AML-193 (cell line): ENCODE data around the gene RNF7.
"Not testable (repeated sequence)": the region's sequence is repeated elsewhere in the genome, so short reads cannot be mapped to it uniquely, and the experiment has no call there.

Source experiments
- DNase-seq, 2 experiments: peaks; one replicate each; lab custom pipeline; 2025; lab: John Stamatoyannopoulos, UW

The RNF7 gene

DNA sequence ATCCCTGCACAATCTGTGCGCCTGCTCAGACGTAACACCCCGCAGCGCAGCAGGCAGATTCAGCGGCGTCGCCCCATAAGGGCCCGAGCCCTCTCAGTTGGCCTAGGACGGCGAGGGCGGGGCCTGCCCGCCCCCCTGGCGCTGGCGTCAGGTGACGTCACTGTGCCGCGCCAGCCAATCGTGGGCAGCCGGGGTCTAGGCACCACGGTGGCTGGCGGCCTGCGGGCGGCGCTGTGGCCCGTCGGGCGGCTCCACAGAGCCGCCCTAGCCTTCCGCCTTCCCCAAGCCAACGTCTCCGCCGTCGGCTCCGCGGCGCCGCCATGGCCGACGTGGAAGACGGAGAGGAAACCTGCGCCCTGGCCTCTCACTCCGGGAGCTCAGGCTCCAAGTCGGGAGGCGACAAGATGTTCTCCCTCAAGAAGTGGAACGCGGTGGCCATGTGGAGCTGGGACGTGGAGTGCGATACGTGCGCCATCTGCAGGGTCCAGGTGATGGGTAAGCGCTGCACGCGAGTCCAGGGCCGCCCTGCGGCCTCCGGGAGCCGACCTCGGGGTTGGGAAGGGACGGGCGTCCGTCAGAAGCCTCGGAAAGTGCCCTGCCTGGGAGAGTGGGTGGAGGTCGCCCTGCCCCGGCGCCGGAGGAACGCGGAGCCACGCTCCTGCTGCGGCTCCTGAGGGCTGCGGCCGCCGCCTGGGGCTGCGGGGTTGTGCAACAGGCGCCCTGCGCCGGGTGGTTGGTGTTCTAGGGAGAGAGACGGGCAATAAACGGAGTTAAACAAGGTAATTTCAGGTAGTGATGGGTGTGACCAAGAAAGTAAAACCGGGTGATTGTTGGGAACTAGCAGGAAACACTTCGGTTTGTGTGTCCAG is at the start of gene RNF7:
Gene RNF7 (plus strand): TSS at position 277 of the 869 bp plus-strand sequence. CDS start 44 bp downstream, at position 321.
- peak; percentile 96 to 97 for DNase-seq

DNA sequence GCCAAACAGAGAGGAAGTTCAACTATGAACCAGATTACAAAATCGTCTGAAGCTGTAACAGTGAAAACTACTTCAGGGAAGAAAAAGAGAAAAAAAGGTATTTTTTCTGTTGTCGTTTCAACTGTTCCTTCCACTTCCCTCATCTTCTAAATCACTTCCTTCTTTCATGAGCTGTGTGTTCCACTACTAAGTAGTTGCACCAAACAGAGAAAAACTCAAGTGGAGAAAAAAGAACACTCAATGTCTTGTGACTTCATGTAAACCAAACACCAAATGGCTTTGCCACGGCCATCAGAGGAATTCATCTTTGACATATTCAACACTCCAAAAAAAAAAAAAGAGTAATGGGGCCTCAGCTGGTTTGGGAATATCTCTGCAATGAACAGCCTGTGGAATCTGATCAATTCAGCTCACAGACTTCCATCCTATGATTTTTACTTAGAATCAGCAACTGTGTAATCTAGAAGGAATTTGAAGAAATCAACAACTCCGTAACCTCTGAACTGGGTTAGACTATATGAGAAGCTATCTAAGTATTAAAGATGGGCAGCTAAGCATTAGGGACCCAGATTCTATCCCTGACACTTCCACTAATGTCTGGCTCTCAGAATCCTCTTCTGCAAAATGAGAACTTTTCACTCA is 47.5 kb upstream of the RNF7 start:
- peak; percentile 94 to 98 for DNase-seq

DNA sequence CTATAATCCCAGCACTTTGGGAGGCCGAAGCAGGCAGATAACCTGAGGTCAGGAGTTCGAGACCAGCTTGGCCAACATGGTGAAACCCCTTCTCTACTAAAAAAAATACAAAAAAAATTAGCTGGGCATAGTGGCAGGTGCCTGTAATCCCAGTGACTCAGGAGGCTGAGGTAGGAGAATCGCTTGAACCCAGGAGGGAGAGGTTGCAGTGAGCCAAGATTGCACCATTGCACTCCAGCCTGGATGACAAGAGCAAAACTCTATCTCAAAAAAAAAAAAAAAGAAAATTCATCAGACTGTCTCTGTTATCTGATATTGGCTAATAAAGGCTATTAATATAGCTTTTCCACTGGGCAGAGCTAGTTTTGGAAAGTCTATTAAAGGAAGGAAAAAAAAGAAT is 46.6 kb upstream of the RNF7 start:
- not testable (repeated sequence) for DNase-seq

DNA sequence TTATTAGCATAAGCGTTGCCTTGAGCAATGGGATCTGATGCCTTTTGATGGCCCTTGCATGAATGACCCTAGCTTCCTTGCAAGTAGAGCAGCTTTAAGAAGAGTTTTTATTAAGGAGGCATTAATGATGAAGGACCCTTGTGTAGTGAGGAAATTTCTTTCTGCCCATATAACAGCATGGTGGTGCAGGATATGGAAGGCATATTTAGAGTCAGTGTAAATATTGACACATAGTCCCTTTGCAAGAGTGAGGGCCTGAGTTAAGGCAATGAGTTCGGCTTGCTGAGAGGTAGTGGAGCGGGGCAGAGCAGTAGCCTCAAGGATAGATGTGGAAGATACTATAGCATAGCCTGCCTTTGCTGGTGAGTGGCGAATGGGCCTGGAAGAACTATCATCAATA is 45.1 kb upstream of the RNF7 start:
- not testable (repeated sequence) for DNase-seq

DNA sequence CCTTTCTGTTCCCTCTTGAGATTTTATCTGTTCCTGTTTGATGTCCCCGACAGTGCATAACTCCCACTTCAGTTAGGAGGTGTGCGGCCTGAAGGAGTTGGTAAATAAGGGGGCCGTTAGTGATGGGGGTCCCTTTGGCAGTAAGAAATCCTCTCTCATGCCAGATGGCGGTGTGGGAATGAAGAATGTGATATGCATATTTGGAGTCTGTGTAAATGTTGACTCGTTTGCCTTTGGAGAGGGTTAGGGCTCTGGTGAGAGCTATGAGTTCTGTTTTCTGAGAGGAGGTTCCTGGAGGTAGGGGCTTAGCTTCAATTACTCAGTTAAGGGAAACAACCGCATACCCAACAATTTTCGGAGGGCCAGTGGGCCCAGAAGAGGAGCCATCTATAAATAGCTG is 38.8 kb upstream of the RNF7 start:
- no peak for DNase-seq

DNA sequence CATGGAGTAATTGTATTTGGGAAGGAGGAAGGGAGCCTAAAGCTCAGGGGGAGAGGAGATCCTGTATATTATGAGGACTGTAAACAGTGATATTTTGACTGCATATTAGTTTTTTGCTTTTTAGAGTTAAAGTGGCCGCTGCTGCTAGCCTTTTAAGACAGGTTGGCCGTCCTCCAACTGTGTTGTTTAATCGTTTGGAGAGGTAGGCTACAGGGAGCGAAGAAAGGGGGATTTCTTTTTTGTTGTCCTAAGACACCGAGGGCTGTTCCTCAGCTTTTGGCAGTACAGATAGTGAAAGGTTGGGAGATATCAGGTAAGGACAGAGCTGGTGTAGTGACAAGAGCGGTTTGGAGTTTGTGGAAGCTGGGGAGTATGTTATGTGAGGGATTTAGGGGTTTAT is 38.2 kb upstream of the RNF7 start:
- no peak for DNase-seq

DNA sequence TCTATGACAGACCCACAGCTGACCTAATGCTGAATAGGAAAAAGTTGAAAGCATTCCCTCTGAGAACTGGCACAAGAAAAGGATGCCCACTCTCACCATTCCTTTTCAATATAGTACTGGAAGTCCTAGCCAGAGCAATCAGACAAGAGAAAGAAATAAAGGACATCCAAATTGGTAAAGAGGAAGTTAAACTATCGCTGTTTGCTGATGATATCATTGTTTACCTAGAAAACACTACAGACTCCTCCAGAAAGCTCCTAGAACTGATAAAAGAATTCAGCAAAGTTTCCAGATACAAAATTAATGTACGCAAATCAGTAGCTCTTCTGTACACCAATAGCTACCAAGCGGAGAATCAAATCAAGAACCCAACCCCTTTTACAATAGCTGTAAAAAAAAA is 34.7 kb upstream of the RNF7 start:
- DNase-seq: not testable (repeated sequence)

DNA sequence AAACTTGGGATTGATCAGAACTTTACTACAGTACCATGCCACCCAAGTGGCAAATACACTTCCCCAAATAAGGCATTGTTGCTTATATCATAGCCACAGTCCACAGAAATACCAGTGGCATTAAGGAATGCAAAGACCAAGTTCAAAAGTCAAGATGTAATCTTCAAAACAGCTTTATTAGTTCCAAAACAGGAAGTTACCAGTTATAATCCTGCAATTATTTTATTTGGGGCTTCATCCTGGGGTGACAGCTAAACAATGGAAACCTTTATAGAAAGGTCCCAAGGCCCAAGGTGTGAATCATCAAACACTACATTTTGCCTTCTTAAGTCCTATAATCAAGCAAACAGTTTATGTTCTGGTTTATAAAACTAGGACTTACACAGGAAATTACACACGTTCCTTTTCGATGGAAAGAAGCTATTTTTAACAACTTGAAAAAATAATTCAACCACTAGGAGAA is 30.3 kb upstream of the RNF7 start:
- no peak for DNase-seq

DNA sequence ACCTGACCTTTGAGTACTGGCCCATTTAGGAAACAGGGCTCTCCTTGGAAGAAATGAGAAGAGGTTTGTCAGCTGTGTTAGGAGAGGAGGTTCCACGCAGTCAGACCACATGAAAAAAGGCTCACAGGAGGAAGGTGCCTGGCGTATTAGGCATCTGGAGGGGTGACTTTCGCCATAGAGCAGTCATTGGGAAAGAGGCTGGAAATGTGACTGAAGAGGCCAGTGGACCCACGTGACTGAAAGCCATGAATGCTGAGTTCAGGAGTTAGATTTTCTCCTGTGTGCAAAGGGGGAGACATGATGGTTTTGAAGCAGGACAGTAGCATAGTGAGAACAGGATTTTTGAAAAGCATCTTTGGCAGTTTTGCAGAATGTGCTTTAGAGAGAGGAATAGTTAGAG is 29.7 kb upstream of the RNF7 start:
- DNase-seq: peak in 1 of 2 experiments; percentile 18

DNA sequence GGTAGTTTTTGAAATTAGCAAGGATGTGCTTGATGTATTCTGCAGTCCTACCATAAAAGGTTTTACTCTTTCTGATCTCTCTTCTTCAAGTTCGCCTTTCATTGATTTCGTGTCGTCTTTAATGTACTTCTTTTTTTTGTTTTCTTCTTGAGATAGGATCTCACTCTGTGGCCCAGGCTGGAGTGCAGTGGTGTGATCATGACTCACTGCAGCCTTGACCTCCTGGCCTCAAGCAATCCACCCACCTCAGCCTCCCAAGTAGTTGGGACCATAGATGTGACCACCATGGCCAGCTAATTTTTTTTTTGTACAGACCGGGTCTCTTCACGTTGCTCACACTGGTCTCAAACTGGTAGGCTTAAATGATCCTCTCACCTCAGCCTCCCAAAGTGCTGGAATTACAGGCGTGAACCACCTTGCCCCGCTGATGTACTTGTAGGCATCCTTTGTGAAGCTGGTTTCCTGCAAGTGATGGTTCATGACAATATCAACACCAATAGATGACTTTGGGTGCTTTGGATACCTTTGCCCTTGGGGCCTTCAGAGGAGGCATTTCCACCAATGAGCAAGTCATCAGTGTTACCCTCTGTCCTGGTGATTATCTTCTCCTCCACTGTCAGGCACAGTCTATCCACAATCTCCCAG is 28.9 kb upstream of the RNF7 start:
- DNase-seq: no peak

DNA sequence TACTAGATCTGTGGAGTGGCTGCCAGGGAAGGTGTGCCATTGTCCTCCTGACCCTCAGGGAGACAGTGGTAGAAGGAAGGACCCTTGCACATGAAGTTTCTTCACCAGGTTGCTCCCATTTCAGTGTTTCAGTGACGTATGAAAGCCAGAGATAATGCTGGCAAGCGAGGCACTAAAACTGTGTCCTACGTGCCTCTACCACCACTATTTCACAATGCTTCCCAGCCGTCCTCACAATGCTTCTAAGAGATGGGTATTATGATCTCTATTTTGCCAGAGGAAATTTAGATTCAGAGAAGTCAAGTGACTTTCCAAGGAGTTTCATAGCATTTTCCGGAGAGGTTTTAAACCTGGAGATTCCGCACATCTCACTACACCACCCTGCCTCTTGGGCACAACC is 28.0 kb upstream of the RNF7 start:
- no peak for DNase-seq

DNA sequence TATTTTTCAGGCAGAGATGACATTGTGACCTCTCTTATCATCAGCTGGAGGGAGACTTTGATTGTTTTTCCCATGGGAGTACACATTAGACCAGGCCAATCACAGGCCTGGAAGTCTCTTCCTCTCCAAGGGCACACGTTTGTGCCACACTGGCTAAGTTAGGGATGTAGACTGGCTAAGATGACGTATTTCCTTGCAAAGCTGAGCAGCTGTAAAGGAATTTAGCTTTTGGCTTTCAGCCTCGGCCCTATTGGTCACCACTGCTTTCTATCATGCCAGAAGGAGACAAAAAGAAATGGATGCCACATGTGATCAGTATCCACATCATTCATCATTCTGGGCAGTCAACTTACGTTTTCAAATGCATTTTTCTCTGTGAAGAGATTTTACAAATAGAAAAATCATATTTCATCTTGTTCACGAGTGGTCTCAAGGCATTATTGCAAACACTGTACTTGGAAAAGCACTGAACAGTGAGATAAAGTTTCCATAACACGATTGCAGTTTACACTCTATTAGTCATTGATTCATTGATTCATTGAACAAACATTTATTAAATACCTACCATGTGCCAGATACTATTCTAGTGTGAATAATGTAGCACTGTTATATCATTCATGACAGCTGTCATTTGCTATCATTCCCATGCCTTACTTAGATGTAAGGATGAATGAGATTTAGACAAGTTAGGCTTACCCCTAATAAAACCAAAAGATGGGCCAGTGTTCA is 27.0 kb upstream of the RNF7 start:
- DNase-seq: no peak

DNA sequence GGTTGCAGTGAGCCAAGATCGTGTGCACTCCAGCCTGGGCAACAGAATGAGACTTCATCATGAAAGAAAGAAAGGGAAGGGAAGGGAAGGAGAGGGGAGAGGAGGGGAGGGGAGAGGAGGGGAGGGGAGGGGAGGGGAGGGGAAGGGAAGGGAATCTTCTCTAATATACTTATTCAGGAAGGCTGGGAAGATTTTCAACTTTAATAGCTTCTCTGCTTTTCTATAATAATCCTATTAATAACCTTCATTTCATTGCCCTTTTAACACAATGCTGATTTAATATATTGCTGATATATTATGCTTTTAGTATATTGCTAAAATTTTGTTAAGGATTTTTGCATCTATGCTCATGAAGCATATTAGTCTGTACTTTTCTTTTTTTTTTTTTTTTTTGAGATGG is 23.4 kb upstream of the RNF7 start:
- no peak for DNase-seq

DNA sequence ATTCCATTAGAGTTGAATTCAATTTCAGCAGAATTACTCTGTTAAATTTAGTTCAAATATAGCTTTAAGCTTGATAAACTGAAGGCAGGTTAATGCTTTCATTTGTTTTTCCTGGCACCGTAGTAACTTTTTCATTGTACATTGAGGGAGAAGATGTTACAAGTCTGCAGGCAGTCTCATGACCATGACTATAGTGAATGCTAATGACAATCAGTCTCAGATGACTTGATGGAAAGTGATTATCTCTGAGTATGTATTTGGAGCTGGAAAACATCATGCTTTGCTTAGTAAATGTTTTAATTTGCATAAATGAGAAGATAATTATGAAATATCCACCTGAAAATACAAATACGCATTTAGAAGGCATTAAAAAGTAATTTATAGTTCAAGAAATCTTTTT is 16.0 kb upstream of the RNF7 start:
- no peak for DNase-seq

DNA sequence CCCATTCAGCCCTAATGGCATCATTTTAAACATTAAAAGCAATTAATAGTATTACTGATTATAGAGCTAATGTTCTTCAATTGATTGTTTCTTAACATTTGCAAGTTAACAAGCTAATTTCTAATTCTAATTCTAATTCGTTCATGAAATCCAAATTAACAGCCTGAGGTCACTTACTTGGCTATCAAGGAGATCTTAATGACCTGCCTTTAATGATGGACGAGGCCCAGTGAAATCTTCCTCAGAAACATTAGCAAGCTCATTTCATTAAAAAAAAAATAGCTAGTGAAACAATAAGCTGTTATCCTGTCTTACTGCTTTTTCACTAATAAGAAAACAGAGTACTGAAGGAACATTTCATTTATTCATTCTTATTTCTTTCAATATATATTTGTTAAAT is 15.4 kb upstream of the RNF7 start:
- no peak for DNase-seq

DNA sequence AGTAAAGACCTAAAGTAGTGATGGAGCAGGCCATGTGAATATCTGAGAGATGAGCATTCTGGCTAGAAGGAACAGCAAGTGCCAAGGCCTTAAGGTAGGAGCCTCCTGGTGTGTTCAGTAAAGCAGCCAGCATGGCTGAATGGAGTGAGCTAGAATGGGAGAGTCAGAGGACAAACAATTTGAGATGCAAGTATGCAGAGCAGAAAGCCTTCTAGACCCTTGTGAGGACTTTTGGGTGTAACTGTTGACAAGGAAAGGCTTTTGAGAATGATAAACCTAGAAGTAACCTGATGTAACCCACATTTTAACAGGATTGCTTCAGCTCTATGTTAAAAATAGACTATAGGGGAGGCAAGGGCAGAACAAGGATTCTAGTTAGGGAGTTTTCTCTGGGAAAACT is 14.8 kb upstream of the RNF7 start:
- no peak for DNase-seq

DNA sequence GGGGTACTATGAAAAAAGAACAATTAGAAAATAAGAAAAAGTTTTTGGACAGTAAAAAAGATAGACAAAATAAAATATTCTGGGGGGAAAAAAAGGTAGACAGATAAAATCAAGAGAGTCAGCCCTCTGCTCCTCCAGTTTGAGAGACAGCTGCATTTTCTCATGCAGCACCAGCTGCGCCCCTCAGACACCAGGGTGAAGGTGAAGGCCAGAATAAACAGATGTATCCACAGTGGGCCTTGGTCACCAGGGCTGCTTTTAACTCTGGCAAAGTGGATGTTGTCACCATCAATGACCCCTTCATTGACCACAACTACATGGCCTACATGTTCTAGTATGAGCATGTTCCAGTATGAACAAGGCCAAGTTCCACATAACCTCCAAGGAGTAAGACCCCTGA is 13.9 kb upstream of the RNF7 start:
- DNase-seq: no peak

DNA sequence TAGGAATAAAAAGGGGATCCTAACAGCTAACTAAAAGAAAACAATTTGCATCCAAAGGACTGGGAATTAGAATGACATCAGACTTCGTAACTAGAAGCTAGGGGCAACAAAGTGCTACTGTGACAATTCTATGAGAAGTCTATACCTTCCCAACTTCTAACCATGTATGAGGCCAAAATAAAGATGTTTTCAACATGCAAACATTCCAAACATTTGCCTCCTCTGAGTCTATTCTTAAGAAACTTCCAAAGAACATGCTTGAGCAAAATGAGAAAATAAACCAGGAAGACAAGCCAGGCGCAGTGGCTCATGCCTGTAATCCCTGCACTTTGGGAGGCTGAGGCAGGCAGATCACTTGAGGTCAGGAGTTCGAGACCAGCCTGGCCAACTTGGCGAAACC is 13.1 kb upstream of the RNF7 start:
- no peak for DNase-seq

DNA sequence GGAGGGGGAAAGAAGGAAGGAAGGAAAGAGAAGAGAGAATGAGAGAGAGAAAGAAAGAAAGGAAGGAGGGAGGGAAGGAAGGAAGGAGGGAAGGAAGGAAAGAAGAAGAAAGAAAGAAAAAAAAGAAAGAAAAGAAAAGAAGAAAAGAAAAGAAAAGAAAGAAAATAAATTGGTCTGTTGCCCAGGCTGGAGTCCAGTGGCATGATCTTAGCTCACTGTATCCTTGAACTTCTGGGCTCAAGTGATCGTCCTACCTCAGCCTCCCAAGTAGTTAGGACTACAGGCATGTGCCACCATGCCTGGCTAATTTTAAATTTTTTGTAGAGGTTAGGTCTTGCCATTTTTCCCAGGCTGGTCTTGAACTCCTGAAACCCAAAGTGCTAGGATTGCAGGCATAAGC is 11.6 kb upstream of the RNF7 start:
- DNase-seq: no peak

DNA sequence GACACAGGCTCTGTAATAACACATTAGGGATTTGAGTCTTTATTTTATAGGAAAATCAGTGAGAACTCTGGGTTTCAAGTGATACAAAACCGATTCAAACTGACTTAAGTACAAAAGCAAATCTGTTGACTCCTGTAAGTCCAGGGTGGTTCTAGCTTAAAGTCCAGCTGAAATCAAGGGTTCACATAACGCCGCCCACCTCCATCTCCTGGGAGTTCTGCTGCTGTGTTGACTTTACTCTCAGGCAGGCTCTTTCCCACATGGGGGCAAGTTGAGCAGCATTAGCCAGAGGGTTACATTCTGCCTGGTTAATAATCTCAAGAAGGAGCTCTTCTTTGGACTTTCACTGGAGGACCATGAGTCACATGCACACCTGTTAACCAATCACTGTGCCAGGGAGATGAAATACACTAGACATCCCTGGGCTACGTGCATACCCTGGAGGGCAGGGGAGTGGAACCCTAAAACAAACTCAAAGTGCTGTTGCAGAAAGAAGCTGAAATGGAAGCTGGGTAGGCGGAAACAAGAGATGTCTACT is 9.7 kb upstream of the RNF7 start:
- no peak for DNase-seq

DNA sequence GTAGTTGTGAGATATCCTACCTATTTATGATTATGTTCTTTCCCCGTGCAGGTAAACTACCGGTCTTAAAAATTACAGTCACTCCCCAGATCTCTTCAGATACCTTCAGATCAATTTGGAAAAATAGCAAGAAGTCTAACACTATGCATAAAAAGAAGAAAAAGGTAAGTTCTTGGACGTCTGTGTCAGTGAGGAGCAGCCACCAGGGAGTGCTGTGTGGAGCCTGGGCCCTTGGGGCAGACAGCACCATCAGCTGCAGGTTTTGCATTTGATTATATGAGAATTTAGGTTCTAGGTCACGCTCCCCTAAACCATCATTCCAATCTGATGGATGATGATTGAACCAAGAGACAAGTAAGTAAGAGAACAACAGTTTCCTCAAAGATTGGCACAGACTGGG is 8.9 kb upstream of the RNF7 start:
- no peak for DNase-seq

DNA sequence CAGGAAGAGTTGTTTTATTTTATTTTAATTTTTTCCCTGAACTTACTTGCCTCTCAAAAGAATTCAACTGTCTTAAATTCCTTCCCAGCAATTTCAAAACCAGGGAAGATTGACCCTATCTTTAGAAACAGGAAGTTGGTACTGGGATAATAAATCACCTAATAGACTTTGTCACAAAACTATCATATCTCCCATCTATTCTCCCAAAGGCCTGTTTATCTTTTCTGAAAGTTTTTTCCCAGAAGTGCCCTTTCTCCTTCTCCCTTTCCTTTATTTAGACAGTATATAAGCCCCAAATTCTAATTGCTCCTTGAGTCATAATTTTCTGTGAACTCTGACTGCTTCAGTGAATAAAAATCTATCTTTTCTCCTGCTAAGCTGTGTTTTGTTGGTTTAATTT is 2.9 kb upstream of the RNF7 start:
- DNase-seq: no peak
